GM12891 (cell line): ENCODE measurements around the gene MTMR4.

Experiments used
- POLR2A ChIP-seq: IDR thresholded peaks from 2 replicates; pipeline ENCODE4 v1.6.1; 2011; ENCODE audit warnings: low read depth, low read length, control low read depth
- POLR2AphosphoS5 ChIP-seq: IDR thresholded peaks from 2 replicates; pipeline ENCODE4 v1.6.1; 2011; ENCODE audit warnings: low read depth, low read length, control low read depth
- POU2F2 ChIP-seq: IDR thresholded peaks from 2 replicates; pipeline ENCODE4 v1.6.1; 2011; ENCODE audit warnings: low read depth, mild to moderate bottlenecking, control low read depth, low read length, moderate library complexity
- SPI1 ChIP-seq: IDR thresholded peaks from 2 replicates; pipeline ENCODE4 v1.6.1; 2011; ENCODE audit warnings: low read depth, low read length, control low read depth
- TAF1 ChIP-seq: IDR thresholded peaks from 2 replicates; pipeline ENCODE4 v1.6.1; 2011; ENCODE audit warnings: low read depth, low read length, control low read depth

DNA sequence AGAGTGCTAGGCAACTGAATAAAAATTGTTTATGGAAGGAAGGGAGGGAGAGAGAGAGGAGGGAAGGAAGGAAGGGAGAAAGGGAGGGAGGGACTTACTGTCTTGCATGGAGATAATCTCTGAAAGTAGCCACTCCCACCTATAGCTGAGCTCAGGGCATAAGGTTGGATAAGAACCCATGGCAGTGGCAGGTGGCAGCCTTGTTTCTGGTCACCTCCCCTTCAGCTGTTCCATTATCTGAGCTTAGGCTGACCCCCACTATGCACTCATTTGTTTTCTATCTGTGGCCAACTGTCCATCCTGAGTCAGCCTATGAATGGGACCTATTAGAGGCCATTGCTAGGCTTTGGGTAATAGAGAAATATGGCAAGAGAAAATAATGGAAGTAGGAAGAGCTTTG lies 25.3 kb upstream of the MTMR4 start:
- no peak for TF ChIP-seq POLR2A
- no peak for TF ChIP-seq POLR2AphosphoS5
- TF ChIP-seq TAF1: no peak
- TF ChIP-seq POU2F2: no peak
- no peak for TF ChIP-seq SPI1
